ENCODE measurements around the gene UGT1A1.

UGT1A1 gene

GRCh38 chr2:233791151-233791882 is 31.2 kb downstream of the UGT1A1 start:
- no peak overlapping the region for H3K4me3 ChIP-seq (ENCODE audit: low read length)
- no peaks in the 10 kb centered on the region for H3K27me3 ChIP-seq (ENCODE audit: control insufficient read depth, insufficient read depth, low read length)
- no peak overlapping the region for H3K9ac ChIP-seq (ENCODE audit: low read length)
- no peaks in the 10 kb centered on the region for H3K4me1 ChIP-seq (ENCODE audit: control insufficient read depth, insufficient read depth, low read length)
- H3K36me3 ChIP-seq (ENCODE audit: control insufficient read depth, insufficient read depth, low read length): no peaks in the 10 kb centered on the region
- H3K9me3 ChIP-seq (ENCODE audit: control insufficient read depth, low read length): no peaks in the 10 kb centered on the region

- Histone ChIP-seq H3K4me3 (ENCODE audit: low read length) (no peak overlapping the region), H3K4me1 (ENCODE audit: control insufficient read depth, insufficient read depth, low read length) (no peaks in the 10 kb centered on the region), H3K9ac (ENCODE audit: low read length) (no peak overlapping the region), H3K27me3 (ENCODE audit: control insufficient read depth, insufficient read depth, low read length) (no peaks in the 10 kb centered on the region), H3K36me3 (ENCODE audit: control insufficient read depth, insufficient read depth, low read length) (no peaks in the 10 kb centered on the region), H3K9me3 (ENCODE audit: control insufficient read depth, low read length) (no peaks in the 10 kb centered on the region)
These were observed 31.8 kb downstream of the UGT1A1 start for GRCh38 chr2:233791883-233792329.

GRCh38 chr2:233792720-233793119 is 32.6 kb downstream of the UGT1A1 start:
- Histone ChIP-seq H3K4me3 (ENCODE audit: low read length) (no peak overlapping the region), H3K9me3 (ENCODE audit: control insufficient read depth, low read length) (no peaks in the 10 kb centered on the region), H3K9ac (ENCODE audit: low read length) (no peak overlapping the region), H3K27me3 (ENCODE audit: control insufficient read depth, insufficient read depth, low read length) (no peaks in the 10 kb centered on the region), H3K36me3 (ENCODE audit: control insufficient read depth, insufficient read depth, low read length) (no peaks in the 10 kb centered on the region), H3K4me1 (ENCODE audit: control insufficient read depth, insufficient read depth, low read length) (no peaks in the 10 kb centered on the region)

GRCh38 chr2:233793465-233794127 is 33.5 kb downstream of the UGT1A1 start:
- Histone ChIP-seq H3K9me3 (ENCODE audit: control insufficient read depth, low read length) (no peaks in the 10 kb centered on the region), H3K4me3 (ENCODE audit: low read length) (no peak overlapping the region), H3K36me3 (ENCODE audit: control insufficient read depth, insufficient read depth, low read length) (no peaks in the 10 kb centered on the region), H3K9ac (ENCODE audit: low read length) (no peak overlapping the region), H3K27me3 (ENCODE audit: control insufficient read depth, insufficient read depth, low read length) (no peaks in the 10 kb centered on the region), H3K4me1 (ENCODE audit: control insufficient read depth, insufficient read depth, low read length) (no peaks in the 10 kb centered on the region)

GRCh38 chr2:233794128-233794658 is 34.1 kb downstream of the UGT1A1 start:
- Histone ChIP-seq H3K27me3 (ENCODE audit: control insufficient read depth, insufficient read depth, low read length) (no peaks in the 10 kb centered on the region), H3K9ac (ENCODE audit: low read length) (no peak overlapping the region), H3K36me3 (ENCODE audit: control insufficient read depth, insufficient read depth, low read length) (no peaks in the 10 kb centered on the region), H3K9me3 (ENCODE audit: control insufficient read depth, low read length) (no peaks in the 10 kb centered on the region), H3K4me1 (ENCODE audit: control insufficient read depth, insufficient read depth, low read length) (no peaks in the 10 kb centered on the region), H3K4me3 (ENCODE audit: low read length) (no peak overlapping the region)

- H3K36me3 ChIP-seq (ENCODE audit: control insufficient read depth, insufficient read depth, low read length): no peaks in the 10 kb centered on the region
- no peaks in the 10 kb centered on the region for H3K4me1 ChIP-seq (ENCODE audit: control insufficient read depth, insufficient read depth, low read length)
- no peaks in the 10 kb centered on the region for H3K27me3 ChIP-seq (ENCODE audit: control insufficient read depth, insufficient read depth, low read length)
- H3K9ac ChIP-seq (ENCODE audit: low read length): no peak overlapping the region
- no peak overlapping the region for H3K4me3 ChIP-seq (ENCODE audit: low read length)
- H3K9me3 ChIP-seq (ENCODE audit: control insufficient read depth, low read length): no peaks in the 10 kb centered on the region
These were observed 35.7 kb downstream of the UGT1A1 start for GRCh38 chr2:233795735-233796171.

GRCh38 chr2:233796254-233796653 is 36.2 kb downstream of the UGT1A1 start:
- Histone ChIP-seq H3K4me1 (ENCODE audit: control insufficient read depth, insufficient read depth, low read length) (no peaks in the 10 kb centered on the region), H3K9ac (ENCODE audit: low read length) (no peak overlapping the region), H3K9me3 (ENCODE audit: control insufficient read depth, low read length) (no peaks in the 10 kb centered on the region), H3K4me3 (ENCODE audit: low read length) (no peak overlapping the region), H3K27me3 (ENCODE audit: control insufficient read depth, insufficient read depth, low read length) (no peaks in the 10 kb centered on the region), H3K36me3 (ENCODE audit: control insufficient read depth, insufficient read depth, low read length) (no peaks in the 10 kb centered on the region)

GRCh38 chr2:233798335-233799086 is 38.4 kb downstream of the UGT1A1 start:
- Histone ChIP-seq H3K4me1 (ENCODE audit: control insufficient read depth, insufficient read depth, low read length) (no peaks in the 10 kb centered on the region), H3K9me3 (ENCODE audit: control insufficient read depth, low read length) (no peaks in the 10 kb centered on the region), H3K4me3 (ENCODE audit: low read length) (no peak overlapping the region), H3K27me3 (ENCODE audit: control insufficient read depth, insufficient read depth, low read length) (no peaks in the 10 kb centered on the region), H3K36me3 (ENCODE audit: control insufficient read depth, insufficient read depth, low read length) (no peaks in the 10 kb centered on the region), H3K9ac (ENCODE audit: low read length) (no peak overlapping the region)

- no peaks in the 10 kb centered on the region for H3K9me3 ChIP-seq (ENCODE audit: control insufficient read depth, low read length)
- H3K4me1 ChIP-seq (ENCODE audit: control insufficient read depth, insufficient read depth, low read length): no peaks in the 10 kb centered on the region
- no peak overlapping the region for H3K9ac ChIP-seq (ENCODE audit: low read length)
- no peaks in the 10 kb centered on the region for H3K36me3 ChIP-seq (ENCODE audit: control insufficient read depth, insufficient read depth, low read length)
- no peaks in the 10 kb centered on the region for H3K27me3 ChIP-seq (ENCODE audit: control insufficient read depth, insufficient read depth, low read length)
- no peak overlapping the region for H3K4me3 ChIP-seq (ENCODE audit: low read length)
These were observed 39.1 kb downstream of the UGT1A1 start for GRCh38 chr2:233799087-233799665.

GRCh38 chr2:233799716-233800115 is 39.6 kb downstream of the UGT1A1 start:
- Histone ChIP-seq H3K4me1 (ENCODE audit: control insufficient read depth, insufficient read depth, low read length) (no peaks in the 10 kb centered on the region), H3K27me3 (ENCODE audit: control insufficient read depth, insufficient read depth, low read length) (no peaks in the 10 kb centered on the region), H3K36me3 (ENCODE audit: control insufficient read depth, insufficient read depth, low read length) (no peaks in the 10 kb centered on the region), H3K4me3 (ENCODE audit: low read length) (no peak overlapping the region), H3K9ac (ENCODE audit: low read length) (no peak overlapping the region), H3K9me3 (ENCODE audit: control insufficient read depth, low read length) (no peaks in the 10 kb centered on the region)

- Histone ChIP-seq H3K4me1 (ENCODE audit: control insufficient read depth, insufficient read depth, low read length) (no peaks in the 10 kb centered on the region), H3K4me3 (ENCODE audit: low read length) (no peak overlapping the region), H3K36me3 (ENCODE audit: control insufficient read depth, insufficient read depth, low read length) (no peaks in the 10 kb centered on the region), H3K27me3 (ENCODE audit: control insufficient read depth, insufficient read depth, low read length) (no peaks in the 10 kb centered on the region), H3K9me3 (ENCODE audit: control insufficient read depth, low read length) (no peaks in the 10 kb centered on the region), H3K9ac (ENCODE audit: low read length) (no peak overlapping the region)
These were observed 40.1 kb downstream of the UGT1A1 start for GRCh38 chr2:233800208-233800607.
